GM18505 (cell line): ENCODE data around the gene APOC4.
"Not testable (repeated sequence)": the region's sequence is repeated elsewhere in the genome, so short reads cannot be mapped to it uniquely, and the experiment has no call there.

Source experiments
- ATAC-seq: cut with Tn5 transposase; IDR thresholded peaks from one replicate; pipeline ENCODE4 v1.9.1; 2021; ENCODE audit not compliant: unreplicated experiment
- POLR2A ChIP-seq: IDR thresholded peaks from 4 replicates; pipeline ENCODE4 v1.6.1; 2011; ENCODE audit warnings: borderline replicate concordance; ENCODE audit not compliant: insufficient read depth, insufficient read length; ENCODE audit errors: extremely low read depth

The APOC4 gene

DNA sequence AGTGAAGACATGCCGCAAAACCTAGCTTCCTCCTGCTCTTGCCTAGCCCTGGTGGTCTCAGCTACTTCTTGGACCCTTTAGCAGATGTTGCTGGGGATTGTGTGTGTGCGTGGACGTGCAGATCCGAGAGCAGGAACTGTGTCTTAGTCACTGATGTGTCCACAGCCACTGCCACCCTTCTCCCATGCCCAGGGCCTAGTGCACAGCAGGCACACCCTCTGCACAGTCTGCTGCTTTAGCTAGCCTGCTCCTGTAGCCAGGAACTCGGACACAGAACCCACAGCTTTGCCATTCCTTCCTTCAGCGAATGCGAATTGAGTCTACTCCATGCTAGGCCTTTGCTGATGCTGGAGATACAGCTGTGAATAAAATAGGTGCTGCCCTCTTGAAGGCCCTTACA is 15.5 kb downstream of the APOC4 start:
- ATAC-seq: no peak
- TF ChIP-seq POLR2A: no peak

GRCh38 chr19:44958090-44958489 is 16.1 kb downstream of the APOC4 start:
- TF ChIP-seq POLR2A: no peak

DNA sequence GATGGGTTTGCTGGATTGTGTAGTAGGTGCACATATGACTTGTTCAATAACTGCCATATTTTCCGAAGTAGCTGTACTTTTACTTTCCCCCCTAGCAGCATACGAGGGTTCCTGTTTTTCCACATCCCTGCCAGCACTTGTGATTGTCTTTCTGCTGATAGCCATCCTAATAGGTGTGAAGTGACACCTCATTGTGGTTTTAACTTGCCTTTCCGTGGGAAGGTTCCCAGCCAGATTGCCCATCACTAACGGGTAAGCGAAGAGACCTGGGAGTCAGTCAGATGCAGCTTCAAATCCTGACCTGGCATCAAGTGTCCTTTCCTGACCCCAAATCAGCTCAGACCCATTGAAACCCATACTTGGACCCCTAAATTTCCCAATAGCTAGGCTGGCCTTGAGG is 17.7 kb downstream of the APOC4 start:
- no peak for ATAC-seq
- no peak for TF ChIP-seq POLR2A

More at GRCh38 chr19:44958090-44958489, 16.1 kb downstream of the APOC4 start:
- no peak for ATAC-seq

- ATAC-seq: no peak
- no peak for TF ChIP-seq POLR2A
Observed at GRCh38 chr19:44960906-44961728, 19.1 kb downstream of the APOC4 start.

DNA sequence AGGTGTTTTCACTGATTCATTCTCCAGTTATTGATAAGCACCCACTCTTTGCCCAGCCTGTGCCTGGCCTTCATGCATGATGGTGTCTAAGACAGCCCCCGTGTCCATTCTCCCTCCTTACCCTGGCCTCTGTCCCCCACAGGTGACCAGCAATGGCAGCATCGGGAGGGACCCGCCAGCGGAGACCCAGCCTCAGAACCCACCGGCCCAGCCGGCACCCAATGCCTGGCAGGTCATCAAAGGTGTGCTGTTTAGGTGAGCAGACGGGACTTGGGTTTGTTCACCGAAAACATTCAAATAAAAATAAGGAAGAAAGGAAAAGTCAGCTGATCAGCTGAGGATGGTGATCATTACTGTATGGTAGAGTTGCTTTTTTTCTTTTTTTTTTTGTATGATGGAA is 19.8 kb downstream of the APOC4 start:
- ATAC-seq: no peak
- TF ChIP-seq POLR2A: no peak

DNA sequence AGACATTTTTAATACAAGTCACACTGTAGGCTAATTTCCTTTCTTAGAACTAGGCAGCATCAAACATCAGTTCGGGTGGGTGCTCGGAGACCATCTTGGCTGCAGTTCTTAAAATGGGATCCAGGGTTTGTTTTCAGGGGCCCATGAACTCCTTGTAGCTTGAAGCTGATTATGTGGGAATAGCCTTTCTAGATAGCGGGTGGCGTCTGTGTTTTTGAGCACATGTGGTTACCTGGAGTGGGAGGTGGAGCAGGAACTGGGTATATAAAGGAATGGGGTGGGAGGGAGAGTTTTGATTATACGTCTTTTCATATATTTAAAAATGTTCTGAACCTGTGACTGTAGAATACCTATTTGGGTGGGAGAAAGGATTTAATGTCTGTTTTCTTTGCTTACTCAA is 26.1 kb downstream of the APOC4 start:
- no peak for ATAC-seq
- TF ChIP-seq POLR2A: no peak

DNA sequence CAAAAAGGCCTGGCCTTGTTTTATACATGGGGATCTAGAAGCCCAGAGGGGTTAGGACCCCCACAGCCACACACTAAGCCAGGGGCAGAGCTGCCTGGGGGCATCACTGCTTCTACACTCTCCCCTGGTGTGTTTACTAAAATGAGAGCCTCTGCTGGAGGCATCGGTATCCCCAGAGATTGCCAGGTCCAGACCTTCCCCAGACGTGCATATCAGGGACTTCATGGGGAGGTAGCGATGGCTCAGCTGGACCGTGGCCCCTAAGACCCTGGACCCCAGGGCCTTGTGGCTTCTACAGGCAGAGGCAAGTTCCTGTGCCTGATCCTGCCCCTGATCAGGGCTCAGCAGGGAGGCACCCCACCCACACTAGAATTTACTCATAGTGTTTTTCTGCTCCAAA is 26.6 kb downstream of the APOC4 start:
- TF ChIP-seq POLR2A: no peak
- no peak for ATAC-seq

- ATAC-seq: no peak
- TF ChIP-seq POLR2A: no peak
Observed at GRCh38 chr19:44969437-44969836, 27.4 kb downstream of the APOC4 start.

DNA sequence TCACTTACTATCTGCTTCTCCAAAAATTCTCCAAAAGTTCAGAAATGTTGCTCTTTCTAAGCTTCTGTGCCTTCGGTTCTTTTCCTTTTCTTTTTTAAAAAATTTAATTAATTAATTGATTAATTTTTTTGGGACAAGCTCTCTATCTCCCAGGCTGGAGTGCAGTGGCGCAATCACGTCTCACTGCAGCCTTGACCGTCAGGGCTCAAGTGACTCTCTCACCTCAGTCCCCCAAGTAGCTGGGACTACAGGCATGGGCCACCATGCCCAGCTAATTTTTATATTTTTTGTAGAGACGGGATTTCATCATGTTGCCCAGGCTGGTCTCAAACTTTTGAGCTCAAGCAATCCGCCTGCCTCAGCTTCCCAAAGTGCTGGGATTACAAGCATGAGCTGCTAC is 29.4 kb downstream of the APOC4 start:
- not testable (repeated sequence) for ATAC-seq

GRCh38 chr19:44972802-44973201 is 30.8 kb downstream of the APOC4 start:
- no peak for ATAC-seq
- TF ChIP-seq POLR2A: no peak

GRCh38 chr19:44973982-44974735 is 32.1 kb downstream of the APOC4 start:
- no peak for ATAC-seq
- no peak for TF ChIP-seq POLR2A

GRCh38 chr19:44974857-44975256 is 32.8 kb downstream of the APOC4 start:
- no peak for ATAC-seq
- no peak for TF ChIP-seq POLR2A

- no peak for TF ChIP-seq POLR2A
- ATAC-seq: no peak
Observed at GRCh38 chr19:44975444-44975843, 33.4 kb downstream of the APOC4 start.

- no peak for ATAC-seq
- TF ChIP-seq POLR2A: no peak
Observed at GRCh38 chr19:44984005-44984404, 42.0 kb downstream of the APOC4 start.

GRCh38 chr19:44985445-44985844 is 43.4 kb downstream of the APOC4 start:
- TF ChIP-seq POLR2A: no peak
- ATAC-seq: no peak

DNA sequence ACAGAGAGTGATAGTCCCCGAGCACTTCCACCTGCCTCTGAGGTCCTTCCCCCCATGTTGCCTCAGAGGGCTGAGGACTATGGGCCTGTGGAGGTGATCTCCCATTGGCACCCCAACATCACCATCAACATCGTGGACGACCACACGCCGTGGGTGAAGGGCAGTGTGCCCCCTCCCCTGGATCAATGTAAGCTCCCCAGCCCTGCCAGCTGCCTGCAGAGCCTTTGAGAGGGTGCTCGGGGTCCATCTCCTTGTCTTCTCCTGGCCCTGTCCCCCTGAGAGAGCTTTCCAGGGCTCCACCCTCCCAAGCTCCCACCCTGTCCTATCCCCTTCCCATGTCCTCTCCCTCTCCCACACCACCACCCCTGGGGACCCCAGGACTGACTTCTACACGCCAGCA is 44.4 kb downstream of the APOC4 start:
- ATAC-seq: no peak
- TF ChIP-seq POLR2A: no peak
